COR-L47 (cell line): ENCODE results near the gene TRIM32.

Experiments
- DNase-seq: peaks from one replicate; lab custom pipeline; 2025; lab: John Stamatoyannopoulos, UW

Gene TRIM32, protein sequence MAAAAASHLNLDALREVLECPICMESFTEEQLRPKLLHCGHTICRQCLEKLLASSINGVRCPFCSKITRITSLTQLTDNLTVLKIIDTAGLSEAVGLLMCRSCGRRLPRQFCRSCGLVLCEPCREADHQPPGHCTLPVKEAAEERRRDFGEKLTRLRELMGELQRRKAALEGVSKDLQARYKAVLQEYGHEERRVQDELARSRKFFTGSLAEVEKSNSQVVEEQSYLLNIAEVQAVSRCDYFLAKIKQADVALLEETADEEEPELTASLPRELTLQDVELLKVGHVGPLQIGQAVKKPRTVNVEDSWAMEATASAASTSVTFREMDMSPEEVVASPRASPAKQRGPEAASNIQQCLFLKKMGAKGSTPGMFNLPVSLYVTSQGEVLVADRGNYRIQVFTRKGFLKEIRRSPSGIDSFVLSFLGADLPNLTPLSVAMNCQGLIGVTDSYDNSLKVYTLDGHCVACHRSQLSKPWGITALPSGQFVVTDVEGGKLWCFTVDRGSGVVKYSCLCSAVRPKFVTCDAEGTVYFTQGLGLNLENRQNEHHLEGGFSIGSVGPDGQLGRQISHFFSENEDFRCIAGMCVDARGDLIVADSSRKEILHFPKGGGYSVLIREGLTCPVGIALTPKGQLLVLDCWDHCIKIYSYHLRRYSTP

DNA sequence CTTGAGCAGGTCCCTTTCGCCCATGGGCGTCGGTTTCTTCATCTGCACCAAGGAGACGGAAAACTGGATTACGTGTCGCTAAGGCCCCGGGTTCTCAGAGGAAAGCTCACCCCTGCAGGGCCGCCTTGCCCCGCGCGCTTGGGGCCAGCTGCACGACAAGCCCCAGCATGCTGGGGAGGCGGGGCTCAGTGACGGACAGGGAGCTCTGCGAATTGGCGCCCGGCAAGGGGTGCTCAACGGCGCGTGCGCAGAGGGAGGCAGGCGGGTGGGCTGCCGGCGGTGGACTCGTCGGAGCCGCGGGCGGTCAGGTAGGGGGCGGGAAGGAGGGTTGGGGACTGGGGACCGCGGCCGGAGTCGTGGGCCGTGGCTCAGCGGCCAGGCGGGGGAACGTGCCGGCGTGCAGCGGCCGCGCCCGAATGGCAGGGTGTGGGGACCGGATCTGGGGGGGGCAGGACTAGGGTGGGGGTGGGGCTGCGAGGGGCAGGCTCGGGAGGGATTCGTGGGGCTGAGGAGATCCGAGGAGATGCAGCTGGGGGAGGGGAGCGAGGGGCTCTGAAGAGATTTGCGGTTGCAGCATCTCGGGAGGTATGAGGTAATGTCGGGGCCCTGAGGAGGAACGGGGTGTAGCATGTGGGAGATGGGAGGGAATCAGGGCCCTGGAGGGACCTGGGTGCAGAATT lies at the start of gene TRIM32:
TRIM32 (plus strand) TSS at position 232 of the 680 bp plus-strand sequence. CDS start 10,438 bp downstream, outside the sequence.
- peak; percentile 90 for DNase-seq

DNA sequence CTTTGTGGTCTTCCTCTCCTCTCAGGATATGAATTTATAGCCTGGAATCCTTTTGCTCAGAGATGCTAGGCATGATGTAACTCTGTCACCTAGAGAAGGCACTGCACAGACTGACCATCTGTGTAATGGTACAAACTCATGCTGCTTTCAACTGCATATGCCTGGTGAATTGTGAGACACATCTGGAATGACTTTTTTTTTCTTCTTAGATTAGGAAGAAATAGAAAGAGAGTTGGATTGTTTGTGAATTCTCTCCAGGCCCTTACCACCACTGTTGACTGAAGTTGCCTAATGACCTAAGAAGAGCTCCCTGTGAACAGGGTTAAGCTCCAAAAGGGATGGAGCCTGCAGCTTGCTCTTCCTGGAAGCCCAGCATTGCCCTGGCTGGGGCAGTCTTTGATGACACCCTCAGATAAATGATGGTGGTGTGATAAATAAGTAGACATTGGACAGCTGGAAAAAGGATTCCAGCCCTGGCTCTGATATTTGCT lies 47.8 kb upstream of the TRIM32 start:
- DNase-seq = no peak

DNA sequence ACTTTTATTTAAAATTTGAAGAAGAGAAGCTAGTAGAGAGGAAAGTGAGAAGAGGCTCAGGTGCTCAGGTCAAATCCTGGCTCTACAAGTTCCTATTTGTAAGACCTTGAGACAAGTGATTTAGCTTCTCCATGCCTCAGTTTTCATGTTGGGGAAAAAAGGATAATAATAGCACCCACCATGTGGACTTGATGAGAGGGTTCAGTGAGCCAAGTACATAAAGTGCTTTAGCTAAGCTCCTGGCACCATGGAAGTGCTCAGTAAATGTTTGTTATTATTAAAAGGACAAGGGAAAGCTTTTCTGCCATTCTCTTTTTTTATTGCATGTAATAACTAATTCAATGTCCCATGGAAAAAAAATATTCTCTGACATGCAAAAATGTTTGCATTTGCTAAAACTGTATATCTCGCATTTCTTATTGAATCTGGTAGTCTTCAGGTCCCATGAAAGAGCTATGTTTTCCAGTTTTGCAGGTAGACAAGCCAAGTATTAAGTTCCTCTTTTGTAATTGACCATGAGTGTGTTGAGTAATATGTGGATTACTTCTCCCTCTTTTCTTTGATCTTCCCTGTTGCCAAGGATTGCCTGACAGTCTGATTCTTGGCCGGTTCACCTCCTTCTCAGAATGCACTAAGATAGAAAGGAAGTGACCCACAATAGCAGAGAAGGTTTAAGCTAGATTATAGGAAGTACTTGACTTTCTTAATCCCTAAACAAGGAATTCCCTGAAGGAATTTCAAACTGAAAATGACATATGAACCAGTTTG lies 45.6 kb upstream of the TRIM32 start:
- DNase-seq = no peak

DNA sequence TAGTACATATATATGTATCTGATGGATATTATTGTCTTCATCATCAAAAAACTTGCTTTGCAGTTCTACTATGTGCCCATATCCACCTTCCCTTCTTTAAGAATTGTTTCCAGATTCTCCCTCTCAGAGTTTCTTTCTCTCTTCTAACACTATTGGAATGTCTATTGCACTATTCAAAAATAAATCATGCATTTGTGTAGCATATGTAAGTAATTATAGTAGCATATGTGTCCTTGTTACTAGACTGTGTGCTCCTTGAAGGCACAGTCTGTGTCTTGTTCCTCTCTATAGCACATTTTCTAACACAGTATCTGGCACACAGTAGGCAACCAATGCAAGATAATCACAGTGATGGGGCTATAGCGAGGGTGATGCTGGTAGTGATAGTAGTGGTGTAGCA lies 43.4 kb upstream of the TRIM32 start:
- DNase-seq = no peak

DNA sequence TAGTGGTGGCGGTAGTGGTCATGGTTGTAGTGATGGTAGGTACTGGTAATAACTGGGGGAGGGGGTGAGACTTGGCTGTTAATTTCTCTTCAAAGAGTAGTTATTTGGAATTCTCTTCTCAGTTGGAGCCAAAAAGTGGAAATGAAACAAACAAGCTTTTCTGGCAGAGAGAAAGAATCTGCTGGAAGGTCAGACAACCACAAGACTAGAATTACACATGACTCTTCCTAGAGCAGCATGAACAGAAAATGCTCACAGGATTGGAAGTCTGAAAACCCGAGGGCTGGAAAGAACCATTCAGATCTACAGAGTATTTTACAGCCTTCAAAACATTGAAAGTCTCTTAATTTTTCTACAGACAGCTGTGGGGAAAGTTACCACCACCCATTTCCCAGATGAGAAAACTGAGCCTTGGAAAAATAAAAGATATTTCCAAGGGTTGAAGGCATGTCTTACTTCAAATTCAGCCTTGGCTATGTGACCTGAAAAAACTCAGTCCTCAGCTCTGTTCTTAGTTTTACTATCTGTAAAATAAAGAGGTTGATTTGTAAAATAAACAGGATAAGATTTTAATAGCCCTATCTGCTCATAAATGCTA lies 42.9 kb upstream of the TRIM32 start:
- DNase-seq = no peak

DNA sequence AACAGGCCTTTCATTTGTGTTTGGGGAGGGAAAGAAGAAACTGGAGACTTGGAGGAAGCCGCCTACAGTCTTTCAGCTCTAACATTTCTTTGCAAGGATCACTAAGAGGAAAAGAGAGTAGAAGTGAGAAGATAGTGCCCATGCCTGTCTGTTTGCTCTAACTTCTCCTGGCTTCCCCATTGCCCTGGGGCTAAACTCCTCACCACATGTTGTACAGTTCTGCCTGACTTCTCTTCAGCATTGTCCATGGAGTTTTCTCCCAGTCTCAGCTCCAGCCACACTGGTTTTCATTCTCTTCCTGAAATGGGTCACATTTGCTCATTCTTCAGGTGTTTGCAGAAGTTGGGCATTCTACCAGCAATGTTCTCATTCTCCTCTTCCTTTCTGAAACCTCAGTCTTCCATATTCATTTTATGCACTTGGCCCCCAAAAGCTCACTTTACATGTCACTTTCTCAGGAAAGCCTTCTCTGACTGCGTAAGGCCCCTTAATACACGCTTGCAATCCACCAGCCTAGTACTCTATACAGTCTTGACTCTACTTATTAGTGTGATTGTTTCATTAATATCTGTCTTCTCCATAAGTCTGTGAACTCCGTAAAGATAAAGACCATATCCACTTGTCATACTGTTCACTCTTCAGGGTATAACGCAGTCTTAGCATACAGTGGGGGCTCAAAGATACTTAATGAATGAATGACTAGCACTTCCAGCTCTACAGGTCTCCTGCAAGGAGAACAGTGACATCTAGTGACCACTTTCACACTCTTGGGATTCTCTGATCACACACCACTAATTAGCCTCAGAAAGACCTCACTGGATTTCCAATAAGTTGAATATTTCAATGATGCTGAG lies 40.2 kb upstream of the TRIM32 start:
- DNase-seq = peak; percentile 19

DNA sequence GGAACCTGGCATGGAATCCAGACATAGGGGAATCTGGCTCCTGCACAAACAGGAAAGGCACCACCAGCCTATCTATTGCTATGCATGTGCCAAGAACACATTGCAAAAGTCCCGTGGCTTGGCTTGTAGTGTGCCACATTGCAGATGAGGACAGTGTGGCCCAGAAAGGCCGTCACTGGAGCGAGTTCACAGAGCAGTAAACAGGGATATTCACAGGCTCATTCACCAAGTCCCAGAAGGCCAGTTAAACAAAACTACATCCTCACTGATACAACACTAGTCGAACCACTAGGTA lies 39.6 kb upstream of the TRIM32 start:
- no peak for DNase-seq

DNA sequence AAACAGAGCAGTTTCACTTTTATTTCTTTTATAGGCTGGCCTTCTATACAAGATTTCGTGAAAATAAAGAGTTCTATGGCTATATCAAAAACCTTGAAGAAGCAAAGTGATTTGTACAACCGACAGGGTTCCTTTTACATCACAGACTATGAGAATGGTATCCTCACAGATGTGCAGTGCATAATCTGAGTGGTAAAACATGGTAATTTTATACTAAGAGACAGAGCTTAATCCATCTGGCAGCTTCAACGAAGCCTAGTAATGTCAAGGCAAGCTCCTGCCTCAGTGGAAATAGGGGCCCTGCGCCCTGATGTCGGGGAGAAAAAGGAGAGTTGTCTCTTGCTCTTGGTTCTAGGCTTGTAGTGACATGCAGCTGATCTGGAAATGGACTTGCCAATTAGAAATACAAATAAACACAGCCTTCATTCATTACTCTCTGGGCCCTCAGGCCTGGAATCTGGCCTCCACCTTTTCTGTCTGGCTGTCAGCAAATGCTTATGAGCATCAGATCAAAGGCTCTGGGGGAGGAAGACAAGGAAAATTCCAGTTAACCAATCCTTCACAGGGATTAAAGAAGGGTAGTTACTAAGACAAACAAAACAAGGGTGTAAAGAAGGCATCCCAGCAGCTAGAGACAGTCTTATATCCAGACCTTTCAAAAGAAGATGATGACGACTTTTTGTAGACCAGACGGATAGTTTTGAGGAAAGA lies 33.6 kb upstream of the TRIM32 start:
- DNase-seq = no peak

DNA sequence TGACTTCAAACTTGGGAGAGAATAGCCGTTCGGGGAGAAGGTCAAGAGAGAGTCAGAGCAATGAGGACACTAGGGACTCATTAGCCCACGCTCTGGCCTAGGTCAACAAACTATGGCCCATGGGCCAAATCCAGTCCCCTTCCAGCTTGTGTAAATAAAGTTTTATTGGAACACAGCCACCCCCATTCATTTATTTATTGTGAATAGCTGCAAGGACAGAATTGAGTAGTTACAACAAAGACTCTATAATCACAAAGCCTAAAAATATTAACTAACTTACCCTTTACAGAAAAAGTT lies 33.1 kb upstream of the TRIM32 start:
- DNase-seq = no peak

DNA sequence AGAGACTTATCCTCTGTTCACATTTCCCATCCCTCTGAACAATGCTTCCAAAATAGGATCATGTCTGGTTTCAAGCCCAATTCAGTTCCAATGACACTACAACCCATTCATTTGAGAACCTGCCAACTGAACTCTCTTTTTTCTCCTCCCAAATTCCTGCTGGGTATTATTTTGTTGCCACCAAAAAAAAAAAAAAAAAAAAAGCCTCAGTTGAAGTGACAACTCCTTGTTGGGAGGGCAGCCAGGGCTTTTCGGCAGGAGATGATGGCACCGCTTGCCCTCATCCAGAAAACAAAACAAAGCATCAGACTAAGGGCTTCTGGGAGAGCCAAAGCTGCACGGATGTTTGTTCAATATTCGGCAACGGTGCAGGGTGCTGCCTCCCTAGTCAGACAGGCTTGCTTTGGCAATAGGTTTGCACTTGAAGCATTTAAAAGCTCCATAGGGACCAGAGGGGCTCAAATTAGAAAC lies 30.6 kb upstream of the TRIM32 start:
- peak; percentile 27 for DNase-seq

DNA sequence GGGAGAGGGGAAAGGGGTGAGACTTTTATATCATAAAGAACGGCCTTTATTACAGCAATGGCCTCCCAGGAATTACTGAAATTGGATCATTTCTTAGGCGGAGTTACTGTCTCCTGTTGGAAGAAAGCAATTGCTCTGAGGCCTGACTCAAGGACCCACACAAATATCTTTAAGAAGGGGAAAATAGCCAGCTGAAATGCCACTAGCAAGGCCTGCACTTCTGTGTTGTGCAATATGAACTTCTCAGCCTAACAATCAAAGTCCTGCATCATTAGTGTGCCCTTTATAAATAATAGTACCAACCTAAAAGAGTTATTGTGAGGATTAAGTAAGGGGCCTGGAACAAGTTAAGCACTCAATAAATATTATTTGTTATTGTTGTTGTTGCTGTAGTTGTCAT lies 30.1 kb upstream of the TRIM32 start:
- DNase-seq = no peak

DNA sequence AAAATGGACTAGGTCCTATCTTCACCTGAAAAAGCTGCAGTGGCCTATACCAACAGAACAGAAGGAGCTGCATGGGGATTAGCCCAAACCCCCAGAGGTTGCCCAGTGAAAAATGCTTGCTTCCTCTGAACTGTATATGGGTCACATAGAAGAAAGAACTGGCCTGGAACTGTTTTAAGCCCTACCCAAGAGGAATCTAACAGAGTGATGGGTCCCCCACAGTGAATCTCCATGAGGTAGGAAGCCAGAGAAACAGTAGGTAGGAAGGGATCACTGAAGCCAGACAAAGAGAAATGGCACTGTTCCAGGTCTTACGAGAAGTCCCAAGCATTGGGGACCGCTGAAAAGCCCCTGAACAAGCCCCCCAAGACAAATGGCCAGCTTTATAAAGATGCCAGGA lies 28.8 kb upstream of the TRIM32 start:
- no peak for DNase-seq

DNA sequence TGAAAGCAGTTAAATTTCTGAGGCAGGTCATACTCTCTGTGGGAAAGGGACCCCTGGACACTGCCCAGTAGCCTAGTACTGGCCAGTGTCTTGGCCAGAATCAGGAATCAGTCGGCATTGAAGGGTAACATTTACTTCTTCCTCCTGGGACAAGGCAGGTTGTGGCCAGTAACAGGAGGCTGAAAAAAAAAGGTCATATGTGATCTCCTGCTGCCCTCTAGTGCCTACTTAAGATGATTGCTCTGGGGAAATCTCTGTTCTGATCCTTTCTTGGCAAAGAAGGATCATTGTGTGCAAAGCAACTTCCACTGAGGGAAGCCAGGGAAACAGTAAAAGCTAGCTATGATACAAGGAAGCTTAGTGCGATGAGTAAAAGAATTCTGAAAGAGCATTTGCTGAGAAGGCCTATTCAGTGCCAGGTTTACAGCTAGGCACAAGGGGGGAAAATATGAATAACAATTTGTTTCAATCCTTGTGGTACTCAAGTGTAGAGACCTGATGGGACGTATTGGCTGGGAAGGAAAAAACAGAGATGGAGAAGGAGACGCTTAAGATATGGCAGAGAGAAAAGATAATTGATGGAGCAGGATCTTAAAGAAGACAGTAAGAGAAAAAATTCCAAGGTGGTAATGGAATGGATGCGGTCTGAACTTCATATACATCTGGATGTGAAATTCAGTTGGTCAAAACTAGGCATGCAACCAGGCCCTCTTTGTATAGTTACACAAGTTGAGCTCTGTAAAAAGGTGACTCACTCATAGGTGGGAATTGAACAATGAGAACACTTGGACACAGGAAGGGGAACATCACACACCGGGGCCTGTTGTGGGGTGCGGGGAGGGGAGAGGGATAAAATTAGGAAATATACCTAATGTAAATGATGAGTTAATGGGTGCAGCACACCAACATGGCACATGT lies 25.8 kb upstream of the TRIM32 start:
- DNase-seq = peak; percentile 55

DNA sequence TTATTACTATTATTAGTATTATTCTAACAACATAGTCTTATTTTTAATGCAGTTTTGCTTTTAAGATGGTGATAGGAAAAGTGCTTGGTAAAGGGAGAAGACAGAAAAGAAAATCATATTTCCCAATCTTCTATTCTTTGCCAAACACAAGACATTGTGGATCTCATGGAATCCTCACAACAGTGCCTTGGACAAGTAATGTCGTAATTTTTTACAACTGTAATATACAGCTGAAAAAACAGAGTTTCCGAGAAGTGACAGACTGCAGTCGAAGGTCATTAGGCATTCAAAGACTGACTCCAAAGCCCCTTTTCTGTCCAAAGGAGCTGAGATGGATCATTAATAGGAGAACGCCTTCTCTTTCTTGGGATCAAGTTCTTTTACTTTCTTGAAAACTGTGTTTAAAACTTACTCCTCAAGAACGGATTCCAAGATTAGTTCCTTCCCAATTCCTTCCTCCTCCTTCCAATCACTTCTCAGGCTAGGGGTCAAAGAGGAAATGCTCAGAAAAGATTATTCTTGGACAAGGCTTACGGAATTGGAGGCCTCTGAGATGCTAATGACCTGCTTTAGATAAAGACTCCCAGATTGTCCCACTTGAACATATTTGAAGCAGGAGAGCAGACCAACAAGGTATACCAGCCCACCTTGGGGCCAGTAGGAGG lies 24.3 kb upstream of the TRIM32 start:
- DNase-seq = no peak

DNA sequence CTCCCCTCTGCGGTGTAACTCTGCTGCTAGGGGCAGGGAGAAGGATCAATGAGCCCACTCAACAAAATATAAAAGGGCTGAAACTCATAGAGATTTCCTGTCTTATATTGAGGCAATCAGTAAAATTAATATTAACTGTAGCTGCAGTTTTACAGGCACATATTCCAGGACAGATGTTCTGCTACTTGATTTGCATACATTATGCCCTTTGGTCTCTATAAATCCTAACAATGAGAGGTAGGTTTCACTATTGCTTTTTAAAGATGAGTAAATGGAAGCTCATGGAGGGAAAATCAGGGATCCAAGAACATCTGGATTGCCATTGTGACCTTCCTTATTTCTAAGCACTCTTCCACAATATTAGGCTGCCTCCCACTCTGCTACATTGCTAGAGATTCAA lies 23.5 kb upstream of the TRIM32 start:
- no peak for DNase-seq

DNA sequence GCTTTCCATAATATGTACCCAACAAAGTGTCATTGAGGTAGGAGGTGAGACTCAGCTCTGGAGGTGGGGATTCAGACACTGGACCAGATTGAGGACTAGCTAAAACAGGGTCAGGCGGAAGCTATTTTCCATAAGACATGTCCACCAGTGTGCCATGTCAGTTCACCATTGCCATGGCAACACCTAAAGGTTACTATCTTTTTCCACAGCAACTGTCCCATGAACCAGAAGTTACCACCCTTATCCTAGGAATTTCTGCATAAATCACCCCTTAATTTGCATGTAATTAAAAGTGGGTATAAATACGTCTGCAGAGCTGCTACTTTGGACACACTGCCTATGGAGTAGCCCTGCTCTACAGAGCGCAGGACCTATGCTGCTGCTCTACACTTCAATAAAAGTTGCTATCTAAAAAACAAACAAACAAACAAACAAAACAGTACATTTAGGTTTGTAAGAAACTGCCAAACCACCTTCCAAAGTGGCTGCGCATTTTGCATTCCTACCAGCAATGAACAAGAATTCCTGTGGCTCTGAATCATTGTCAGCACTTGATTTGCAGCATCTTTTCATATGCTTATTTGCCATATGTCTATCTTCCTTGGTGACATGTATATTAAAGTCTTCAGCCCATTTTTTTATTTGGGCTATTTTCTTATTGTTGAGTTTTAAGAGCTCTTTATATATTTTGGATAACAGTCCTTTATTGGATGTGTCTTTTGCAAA lies 18.0 kb upstream of the TRIM32 start:
- no peak for DNase-seq

DNA sequence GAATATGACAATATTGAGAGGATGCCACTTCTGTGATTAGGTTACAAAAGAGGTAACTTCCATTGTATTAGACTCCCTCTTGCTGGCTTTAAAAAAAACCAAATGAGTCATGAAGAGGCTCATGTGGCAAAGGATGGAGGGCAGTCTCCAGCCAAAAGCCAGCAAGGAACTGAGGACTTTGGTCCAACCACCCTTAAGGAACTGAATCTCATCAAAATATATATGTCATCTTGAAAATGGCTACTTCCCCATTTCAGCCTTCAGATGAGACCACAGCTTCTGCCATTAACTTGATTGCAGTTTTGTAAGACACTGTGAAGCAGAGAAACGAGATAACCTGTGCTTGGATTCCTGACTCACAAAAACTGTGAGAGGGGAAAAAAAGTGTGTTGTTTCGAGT lies 15.5 kb upstream of the TRIM32 start:
- no peak for DNase-seq

DNA sequence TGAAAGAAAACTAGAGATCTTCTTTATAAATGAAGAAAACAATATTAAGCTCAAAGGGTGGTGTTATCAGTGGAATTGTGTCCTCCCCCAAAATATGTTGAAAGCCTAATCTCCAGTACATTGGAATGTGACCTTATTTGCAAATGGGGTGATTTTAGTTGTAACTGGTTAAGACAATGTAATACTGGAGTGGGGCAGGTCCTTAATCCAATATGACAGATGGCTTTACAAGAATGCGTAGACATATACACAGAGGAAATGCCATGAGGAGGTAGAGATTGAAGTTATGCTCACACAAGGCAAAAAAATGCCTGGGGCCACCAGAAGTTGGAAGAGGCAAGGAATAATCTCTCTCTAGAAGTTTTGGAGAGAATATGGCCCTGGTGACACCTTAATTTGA lies 13.7 kb upstream of the TRIM32 start:
- no peak for DNase-seq
